Measurements from ENCODE around the gene CFAP20. TPM values are rescaled to one million over a fixed set of nuclear protein-coding genes. Genes with fewer than 3 reads are reported as not detected.

CFAP20 gene
- total RNA-seq, 1 donor from 2014 or later, result 41.7 TPM

GRCh38 chr16:58118801-58119508 lies 10.2 kb downstream of the CFAP20 start:
- Mint-ChIP-seq H3K4me3 (no peak overlapping the region), H3K36me3 (peaks cover 16% of the 10 kb centered on the region), H3K27me3 (no peaks in the 10 kb centered on the region), H3K4me1 (ENCODE audit: unreplicated experiment) (peaks cover 37% of the 10 kb centered on the region), H3K9me3 (no peaks in the 10 kb centered on the region), H3K27ac (no peak overlapping the region)
- TF ChIP-seq, protein P1, sequence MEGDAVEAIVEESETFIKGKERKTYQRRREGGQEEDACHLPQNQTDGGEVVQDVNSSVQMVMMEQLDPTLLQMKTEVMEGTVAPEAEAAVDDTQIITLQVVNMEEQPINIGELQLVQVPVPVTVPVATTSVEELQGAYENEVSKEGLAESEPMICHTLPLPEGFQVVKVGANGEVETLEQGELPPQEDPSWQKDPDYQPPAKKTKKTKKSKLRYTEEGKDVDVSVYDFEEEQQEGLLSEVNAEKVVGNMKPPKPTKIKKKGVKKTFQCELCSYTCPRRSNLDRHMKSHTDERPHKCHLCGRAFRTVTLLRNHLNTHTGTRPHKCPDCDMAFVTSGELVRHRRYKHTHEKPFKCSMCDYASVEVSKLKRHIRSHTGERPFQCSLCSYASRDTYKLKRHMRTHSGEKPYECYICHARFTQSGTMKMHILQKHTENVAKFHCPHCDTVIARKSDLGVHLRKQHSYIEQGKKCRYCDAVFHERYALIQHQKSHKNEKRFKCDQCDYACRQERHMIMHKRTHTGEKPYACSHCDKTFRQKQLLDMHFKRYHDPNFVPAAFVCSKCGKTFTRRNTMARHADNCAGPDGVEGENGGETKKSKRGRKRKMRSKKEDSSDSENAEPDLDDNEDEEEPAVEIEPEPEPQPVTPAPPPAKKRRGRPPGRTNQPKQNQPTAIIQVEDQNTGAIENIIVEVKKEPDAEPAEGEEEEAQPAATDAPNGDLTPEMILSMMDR (conservative IDR thresholded peaks at IDR 0.05), result no peak
- no peak for DNase-seq (ENCODE audit: extremely low spot score, unreplicated experiment)

DNA sequence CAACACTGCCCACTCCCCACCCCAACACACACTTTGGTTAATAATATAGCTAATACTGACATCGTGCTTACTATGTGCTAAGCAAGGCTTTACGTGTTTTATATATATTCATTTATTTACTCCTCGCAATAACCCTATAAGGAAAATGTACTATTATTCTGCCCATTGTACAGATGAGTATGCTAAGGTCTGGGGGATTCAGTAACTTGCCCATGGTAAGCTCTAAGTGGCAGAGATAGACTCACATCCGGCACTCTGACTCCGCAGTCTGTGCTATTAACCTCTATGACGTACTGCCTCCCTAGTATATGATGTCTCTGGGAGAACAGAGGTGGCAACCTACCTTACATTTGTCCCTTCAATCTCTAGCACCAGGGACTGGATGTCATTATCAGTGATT lies 12.7 kb downstream of the CFAP20 start:
- Mint-ChIP-seq H3K9me3 (no peaks in the 10 kb centered on the region), H3K27ac (no peak overlapping the region), H3K36me3 (peaks cover 34% of the 10 kb centered on the region), H3K4me1 (ENCODE audit: unreplicated experiment) (peaks cover 23% of the 10 kb centered on the region), H3K27me3 (no peaks in the 10 kb centered on the region), H3K4me3 (no peak overlapping the region)
- no peak for DNase-seq (ENCODE audit: extremely low spot score, unreplicated experiment)
- TF ChIP-seq, protein P1 (conservative IDR thresholded peaks at IDR 0.05), result no peak

DNA sequence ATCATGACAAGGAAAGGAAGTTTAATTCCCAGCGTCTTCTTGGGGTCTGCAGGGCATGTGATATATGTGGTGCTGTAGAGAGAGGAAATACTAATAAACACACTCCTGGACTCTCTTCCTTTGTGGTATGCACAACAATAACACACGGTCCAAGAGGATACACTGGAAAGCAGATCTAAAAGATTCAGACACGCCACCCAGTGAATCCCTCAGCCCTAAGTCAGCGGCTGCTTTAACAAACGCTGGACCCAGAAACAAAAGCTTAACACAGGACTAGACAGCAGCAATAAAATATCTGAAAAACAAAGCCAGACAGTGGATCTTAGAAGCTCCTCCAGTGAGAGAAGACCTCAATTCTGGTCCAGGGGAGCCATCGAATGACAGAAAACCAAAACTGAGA lies 13.1 kb downstream of the CFAP20 start:
- no peak overlapping the region for H3K27ac Mint-ChIP-seq
- TF ChIP-seq, protein P1 (conservative IDR thresholded peaks at IDR 0.05), result no peak
- no peak overlapping the region for H3K4me3 Mint-ChIP-seq
- H3K36me3 Mint-ChIP-seq, result peaks cover 34% of the 10 kb centered on the region
- no peaks in the 10 kb centered on the region for H3K27me3 Mint-ChIP-seq
- DNase-seq (ENCODE audit: extremely low spot score, unreplicated experiment), result no peak
- H3K4me1 Mint-ChIP-seq (ENCODE audit: unreplicated experiment), result peaks cover 20% of the 10 kb centered on the region
- H3K9me3 Mint-ChIP-seq, result no peaks in the 10 kb centered on the region

- DNase-seq (ENCODE audit: extremely low spot score, unreplicated experiment), result no peak
- no peaks in the 10 kb centered on the region for H3K9me3 Mint-ChIP-seq
- H3K36me3 Mint-ChIP-seq, result peaks cover 34% of the 10 kb centered on the region
- TF ChIP-seq, protein P1 (conservative IDR thresholded peaks at IDR 0.05), result no peak
- H3K4me1 Mint-ChIP-seq (ENCODE audit: unreplicated experiment), result peaks cover 19% of the 10 kb centered on the region
- H3K4me3 Mint-ChIP-seq, result no peak overlapping the region
- no peak overlapping the region for H3K27ac Mint-ChIP-seq
- no peaks in the 10 kb centered on the region for H3K27me3 Mint-ChIP-seq
Measured at GRCh38 chr16:58114827-58115825, 14.1 kb downstream of the CFAP20 start.

- no peak for DNase-seq (ENCODE audit: extremely low spot score, unreplicated experiment)
- TF ChIP-seq, protein P1 (conservative IDR thresholded peaks at IDR 0.05), result no peak
- Mint-ChIP-seq H3K4me3 (no peak overlapping the region), H3K36me3 (peaks cover 29% of the 10 kb centered on the region), H3K27me3 (no peaks in the 10 kb centered on the region), H3K27ac (peak overlapping the region; percentile 26), H3K4me1 (ENCODE audit: unreplicated experiment) (peaks cover 24% of the 10 kb centered on the region), H3K9me3 (no peaks in the 10 kb centered on the region)
Measured at GRCh38 chr16:58111302-58111627, 17.9 kb downstream of the CFAP20 start.
